SH-SY5Y (cell line): ENCODE data around the gene KLHL9.

Experiments used
- GATA2 ChIP-seq: IDR thresholded peaks from 2 replicates; pipeline ENCODE4 v1.6.1; 2011; ENCODE audit warnings: mild to moderate bottlenecking, low read depth, low read length
- GATA3 ChIP-seq: IDR thresholded peaks from 2 replicates; pipeline ENCODE4 v1.6.1; 2011; ENCODE audit warnings: low read depth, mild to moderate bottlenecking, low read length, moderate library complexity

DNA sequence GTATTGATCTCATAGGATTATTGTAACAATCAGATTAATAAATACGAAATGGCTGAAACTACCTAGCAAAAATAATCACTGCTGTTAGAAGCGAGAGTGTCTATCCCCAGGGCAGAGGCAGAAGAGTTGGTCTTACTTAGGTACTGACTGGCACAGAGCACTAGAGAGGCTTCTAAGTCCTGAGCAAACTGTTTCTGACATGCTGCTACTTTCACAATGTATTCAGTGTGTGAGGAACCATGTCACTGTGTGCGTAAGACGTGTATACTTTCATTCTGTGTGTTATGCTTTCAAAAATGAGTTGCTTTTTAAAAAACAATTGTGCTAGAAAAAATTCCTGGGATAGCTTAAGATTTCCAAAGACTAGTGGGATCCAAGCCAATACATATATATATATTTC, 5.5 kb upstream of the KLHL9 start:
- TF ChIP-seq GATA2, result no peak
- TF ChIP-seq GATA3, result no peak
